ENCODE results near the gene GRAMD4.

GRCh38 chr22:46703996-46704370 is 83.8 kb downstream of the GRAMD4 start:
- TF ChIP-seq CTCF (conservative IDR thresholded peaks at IDR 0.05) (no peak), EZH2 (IDR thresholded peaks at IDR 0.05; ENCODE audit: low read depth) (no peak)
